HL-60/S4 (cell line): Measurements from ENCODE around the gene PPP2R1B.

Experiments
- in situ Hi-C: fragments of 300-500 bp; cut with MboI; formaldehyde crosslinking; loops from 2 replicates; pipeline ENCODE4 v1.14.3; 2022; ENCODE audit warnings: low sequenced_read_pairs

PPP2R1B gene

GRCh38 chr11:111759376-111759775, 6.8 kb downstream of the PPP2R1B start:
- in situ Hi-C loops = no loop called here

GRCh38 chr11:111756097-111756496, 10.1 kb downstream of the PPP2R1B start:
- in situ Hi-C loops = no loop called here

- in situ Hi-C loops = no loop called here
These were observed 16.5 kb downstream of the PPP2R1B start for GRCh38 chr11:111749646-111750045.

GRCh38 chr11:111748035-111748804, 18.0 kb downstream of the PPP2R1B start:
- in situ Hi-C loops = no loop called here

- in situ Hi-C loops = no loop called here
These were observed 20.3 kb downstream of the PPP2R1B start for GRCh38 chr11:111745719-111746504.

- in situ Hi-C loops = no loop called here
These were observed 22.5 kb downstream of the PPP2R1B start for GRCh38 chr11:111743700-111744099.

GRCh38 chr11:111741751-111742150, 24.4 kb downstream of the PPP2R1B start:
- in situ Hi-C loops = no loop called here

GRCh38 chr11:111739299-111739698, 26.9 kb downstream of the PPP2R1B start:
- in situ Hi-C loops = no loop called here

GRCh38 chr11:111737444-111738210, 28.6 kb downstream of the PPP2R1B start:
- in situ Hi-C loops = no loop called here

- in situ Hi-C loops = no loop called here
These were observed 29.4 kb downstream of the PPP2R1B start for GRCh38 chr11:111736621-111737443.

GRCh38 chr11:111736181-111736590, 30.0 kb downstream of the PPP2R1B start:
- in situ Hi-C loops = no loop called here

GRCh38 chr11:111735262-111736116, 30.7 kb downstream of the PPP2R1B start:
- in situ Hi-C loops = no loop called here

- in situ Hi-C loops = no loop called here
These were observed 31.3 kb downstream of the PPP2R1B start for GRCh38 chr11:111734954-111735261.

GRCh38 chr11:111734101-111734953, 31.9 kb downstream of the PPP2R1B start:
- in situ Hi-C loops = no loop called here

- in situ Hi-C loops = no loop called here
These were observed 32.5 kb downstream of the PPP2R1B start for GRCh38 chr11:111733611-111734088.

GRCh38 chr11:111733016-111733415, 33.2 kb downstream of the PPP2R1B start:
- in situ Hi-C loops = no loop called here

GRCh38 chr11:111731821-111732220, 34.4 kb downstream of the PPP2R1B start:
- in situ Hi-C loops = no loop called here

- in situ Hi-C loops = no loop called here
These were observed 35.2 kb downstream of the PPP2R1B start for GRCh38 chr11:111730871-111731591.
